GM23338 (cell line): Measurements from ENCODE around the gene ELMO2. TPM values are rescaled to one million over a fixed set of nuclear protein-coding genes. Genes with fewer than 3 reads are reported as not detected.

Experiments used
- ATAC-seq: fragments of 200-7000 bp; cut with Tn5 transposase; 3 replicates; pipeline ENCODE4 v1.9.1; 2020
- DNase-seq: peaks from one replicate; pipeline ENCODE4 v3.0.0-alpha.2; 2015; ENCODE audit warnings: low spot score
- H2AFZ ChIP-seq: fragments of 200-600 bp; sonication (generic); 2 replicates; pipeline ENCODE4 v1.8.0; 2016; ENCODE audit warnings: antibody characterized with exemption, mild to moderate bottlenecking, moderate library complexity
- H3F3A ChIP-seq: fragments of 200-600 bp; sonication (generic); replicated peaks from 2 replicates; pipeline ENCODE4 v1.8.0; 2017; ENCODE audit warnings: antibody characterized with exemption, mixed run types, low read depth
- H3K27ac ChIP-seq: fragments of 200-600 bp; sonication (generic); 2 replicates; pipeline ENCODE4 v1.6.1; 2016; ENCODE audit warnings: low read depth
- H3K27me3 ChIP-seq: fragments of 200-600 bp; sonication (generic); 2 replicates; pipeline ENCODE4 v1.8.0; 2016; ENCODE audit warnings: mild to moderate bottlenecking, mixed run types, moderate library complexity; ENCODE audit not compliant: insufficient read depth
- H3K36me3 ChIP-seq: fragments of 200-600 bp; sonication (generic); 2 replicates; pipeline ENCODE4 v1.8.0; 2016; ENCODE audit warnings: mild to moderate bottlenecking; ENCODE audit not compliant: insufficient read depth
- H3K4me1 ChIP-seq: fragments of 200-600 bp; sonication (generic); 2 replicates; pipeline ENCODE4 v1.8.0; 2016; ENCODE audit warnings: mild to moderate bottlenecking, moderate library complexity; ENCODE audit not compliant: insufficient read depth
- H3K4me2 ChIP-seq: fragments of 200-600 bp; sonication (generic); 2 replicates; pipeline ENCODE4 v1.7.1; 2017; ENCODE audit warnings: mixed run types
- H3K4me3 ChIP-seq: fragments of 200-600 bp; sonication (generic); 2 replicates; pipeline ENCODE4 v1.6.1; 2016; ENCODE audit warnings: mixed run types
- H3K79me2 ChIP-seq: fragments of 200-600 bp; sonication (generic); replicated peaks from 2 replicates; pipeline ENCODE4 v1.8.0; 2017; ENCODE audit warnings: mild to moderate bottlenecking; ENCODE audit not compliant: insufficient read depth
- H3K9me2 ChIP-seq: fragments of 200-600 bp; sonication (generic); 2 replicates; pipeline ENCODE4 v1.8.0; 2017; ENCODE audit not compliant: insufficient read depth
- H4K20me1 ChIP-seq: fragments of 200-600 bp; sonication (generic); replicated peaks from 2 replicates; pipeline ENCODE4 v1.8.0; 2017; ENCODE audit warnings: mild to moderate bottlenecking; ENCODE audit not compliant: insufficient read depth
- H3K27ac Mint-ChIP-seq: 2 replicates; pipeline ENCODE4 v1.8.0; 2020; ENCODE audit warnings: inconsistent platforms, mild to moderate bottlenecking, moderate library complexity, mixed read lengths
- H3K27me3 Mint-ChIP-seq: 3 replicates; pipeline ENCODE4 v1.8.0; 2022; ENCODE audit warnings: low read depth, mild to moderate bottlenecking, moderate library complexity, mixed read lengths, inconsistent platforms; ENCODE audit not compliant: insufficient read depth, poor library complexity
- H3K36me3 Mint-ChIP-seq: 3 replicates; pipeline ENCODE4 v1.8.0; 2021; ENCODE audit warnings: low read depth, mild to moderate bottlenecking, inconsistent platforms, moderate library complexity, mixed read lengths
- H3K4me1 Mint-ChIP-seq: 3 replicates; pipeline ENCODE4 v1.8.0; 2020; ENCODE audit warnings: mild to moderate bottlenecking, inconsistent platforms, mixed read lengths
- H3K4me3 Mint-ChIP-seq: 3 replicates; pipeline ENCODE4 v1.8.0; 2021; ENCODE audit warnings: moderate library complexity, mild to moderate bottlenecking, inconsistent platforms, mixed read lengths
- H3K9me3 Mint-ChIP-seq: 3 replicates; pipeline ENCODE4 v1.8.0; 2020; ENCODE audit warnings: moderate library complexity, mild to moderate bottlenecking, inconsistent platforms, mixed read lengths
- CREB1 ChIP-seq: fragments of 250-450 bp; sonication (Bioruptor Pico); IDR thresholded peaks from 2 replicates; pipeline ENCODE4 v1.5.0; 2020; ENCODE audit warnings: low read depth, mild to moderate bottlenecking, moderate library complexity
- EZH2 ChIP-seq: fragments of 200-600 bp; sonication (generic); IDR thresholded peaks from one replicate; pipeline ENCODE4 v1.8.0; 2017; ENCODE audit warnings: antibody characterized with exemption, mild to moderate bottlenecking, low read depth; ENCODE audit not compliant: unreplicated experiment
- JUNB ChIP-seq: IDR thresholded peaks from one replicate; pipeline ENCODE4 v1.6.1; 2016; ENCODE audit warnings: antibody characterized with exemption; ENCODE audit not compliant: unreplicated experiment
- NANOG ChIP-seq: IDR thresholded peaks from 2 replicates; pipeline ENCODE4 v1.6.1; 2016; ENCODE audit warnings: antibody characterized with exemption, borderline replicate concordance
- POLR2AphosphoS5 ChIP-seq: IDR thresholded peaks from 2 replicates; pipeline ENCODE4 v1.6.1; 2016; ENCODE audit warnings: antibody characterized with exemption, low read depth
- ZNF331 ChIP-seq: fragments of 250-450 bp; sonication (Bioruptor Pico); IDR thresholded peaks from 2 replicates; pipeline ENCODE4 v1.5.0; 2020; ENCODE audit warnings: low read depth, mild to moderate bottlenecking, moderate library complexity
- polyA plus RNA-seq: library from polyadenylated mRNA; unstranded; fragments of >200 nt; fragmentation: Nextera tagmentation; extraction: Ambion mirVana; gene quantifications from 2 replicates; pipeline ENCODE4 v1.2.1, GENCODE V29; 2016
- total RNA-seq: library from RNA; depleted of rRNA; stranded (reverse); fragments of >200 nt; shearing (Covaris generic); gene quantifications from 2 replicates; pipeline ENCODE4 v1.2.3, GENCODE V29; 2014
- TF ChIP-seq, protein P1 (sequence below): fragments of 250-450 bp; sonication (Bioruptor Pico); IDR thresholded peaks from 2 replicates; pipeline ENCODE4 v1.5.0; 2020; ENCODE audit warnings: mild to moderate bottlenecking, moderate library complexity
- TF ChIP-seq, protein P2 (sequence below): IDR thresholded peaks from 2 replicates; pipeline ENCODE4 v1.6.1; 2016; ENCODE audit warnings: antibody characterized with exemption
- TF ChIP-seq, protein P3 (sequence below): IDR thresholded peaks from one replicate; pipeline ENCODE4 v1.6.1; 2018; ENCODE audit warnings: antibody characterized with exemption; ENCODE audit not compliant: unreplicated experiment

The ELMO2 gene
- total and polyA plus RNA-seq, 2 experiments from 2014 or later = 15.1 to 44.1 TPM

DNA sequence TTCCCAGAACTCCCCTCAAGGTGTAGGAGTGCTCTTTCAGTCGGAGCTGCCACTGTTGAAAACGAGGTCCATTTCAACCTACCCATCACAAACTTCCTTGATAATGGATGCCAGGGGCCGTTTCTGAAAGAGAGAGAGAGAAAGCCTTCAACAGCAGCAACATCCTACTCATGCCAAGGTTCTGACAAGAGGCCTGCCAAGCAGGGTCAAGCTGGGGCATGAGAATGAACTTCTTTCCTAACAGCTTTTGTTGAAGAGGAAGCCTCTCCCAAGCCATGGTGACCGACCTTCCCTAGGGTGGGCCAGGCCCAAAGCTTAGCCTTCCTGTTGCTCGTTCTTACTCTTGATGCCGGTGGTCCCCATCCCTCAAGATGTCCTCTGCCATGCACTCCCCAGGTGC is 12.4 kb downstream of the ELMO2 start (continued):
- TF ChIP-seq, protein P1, sequence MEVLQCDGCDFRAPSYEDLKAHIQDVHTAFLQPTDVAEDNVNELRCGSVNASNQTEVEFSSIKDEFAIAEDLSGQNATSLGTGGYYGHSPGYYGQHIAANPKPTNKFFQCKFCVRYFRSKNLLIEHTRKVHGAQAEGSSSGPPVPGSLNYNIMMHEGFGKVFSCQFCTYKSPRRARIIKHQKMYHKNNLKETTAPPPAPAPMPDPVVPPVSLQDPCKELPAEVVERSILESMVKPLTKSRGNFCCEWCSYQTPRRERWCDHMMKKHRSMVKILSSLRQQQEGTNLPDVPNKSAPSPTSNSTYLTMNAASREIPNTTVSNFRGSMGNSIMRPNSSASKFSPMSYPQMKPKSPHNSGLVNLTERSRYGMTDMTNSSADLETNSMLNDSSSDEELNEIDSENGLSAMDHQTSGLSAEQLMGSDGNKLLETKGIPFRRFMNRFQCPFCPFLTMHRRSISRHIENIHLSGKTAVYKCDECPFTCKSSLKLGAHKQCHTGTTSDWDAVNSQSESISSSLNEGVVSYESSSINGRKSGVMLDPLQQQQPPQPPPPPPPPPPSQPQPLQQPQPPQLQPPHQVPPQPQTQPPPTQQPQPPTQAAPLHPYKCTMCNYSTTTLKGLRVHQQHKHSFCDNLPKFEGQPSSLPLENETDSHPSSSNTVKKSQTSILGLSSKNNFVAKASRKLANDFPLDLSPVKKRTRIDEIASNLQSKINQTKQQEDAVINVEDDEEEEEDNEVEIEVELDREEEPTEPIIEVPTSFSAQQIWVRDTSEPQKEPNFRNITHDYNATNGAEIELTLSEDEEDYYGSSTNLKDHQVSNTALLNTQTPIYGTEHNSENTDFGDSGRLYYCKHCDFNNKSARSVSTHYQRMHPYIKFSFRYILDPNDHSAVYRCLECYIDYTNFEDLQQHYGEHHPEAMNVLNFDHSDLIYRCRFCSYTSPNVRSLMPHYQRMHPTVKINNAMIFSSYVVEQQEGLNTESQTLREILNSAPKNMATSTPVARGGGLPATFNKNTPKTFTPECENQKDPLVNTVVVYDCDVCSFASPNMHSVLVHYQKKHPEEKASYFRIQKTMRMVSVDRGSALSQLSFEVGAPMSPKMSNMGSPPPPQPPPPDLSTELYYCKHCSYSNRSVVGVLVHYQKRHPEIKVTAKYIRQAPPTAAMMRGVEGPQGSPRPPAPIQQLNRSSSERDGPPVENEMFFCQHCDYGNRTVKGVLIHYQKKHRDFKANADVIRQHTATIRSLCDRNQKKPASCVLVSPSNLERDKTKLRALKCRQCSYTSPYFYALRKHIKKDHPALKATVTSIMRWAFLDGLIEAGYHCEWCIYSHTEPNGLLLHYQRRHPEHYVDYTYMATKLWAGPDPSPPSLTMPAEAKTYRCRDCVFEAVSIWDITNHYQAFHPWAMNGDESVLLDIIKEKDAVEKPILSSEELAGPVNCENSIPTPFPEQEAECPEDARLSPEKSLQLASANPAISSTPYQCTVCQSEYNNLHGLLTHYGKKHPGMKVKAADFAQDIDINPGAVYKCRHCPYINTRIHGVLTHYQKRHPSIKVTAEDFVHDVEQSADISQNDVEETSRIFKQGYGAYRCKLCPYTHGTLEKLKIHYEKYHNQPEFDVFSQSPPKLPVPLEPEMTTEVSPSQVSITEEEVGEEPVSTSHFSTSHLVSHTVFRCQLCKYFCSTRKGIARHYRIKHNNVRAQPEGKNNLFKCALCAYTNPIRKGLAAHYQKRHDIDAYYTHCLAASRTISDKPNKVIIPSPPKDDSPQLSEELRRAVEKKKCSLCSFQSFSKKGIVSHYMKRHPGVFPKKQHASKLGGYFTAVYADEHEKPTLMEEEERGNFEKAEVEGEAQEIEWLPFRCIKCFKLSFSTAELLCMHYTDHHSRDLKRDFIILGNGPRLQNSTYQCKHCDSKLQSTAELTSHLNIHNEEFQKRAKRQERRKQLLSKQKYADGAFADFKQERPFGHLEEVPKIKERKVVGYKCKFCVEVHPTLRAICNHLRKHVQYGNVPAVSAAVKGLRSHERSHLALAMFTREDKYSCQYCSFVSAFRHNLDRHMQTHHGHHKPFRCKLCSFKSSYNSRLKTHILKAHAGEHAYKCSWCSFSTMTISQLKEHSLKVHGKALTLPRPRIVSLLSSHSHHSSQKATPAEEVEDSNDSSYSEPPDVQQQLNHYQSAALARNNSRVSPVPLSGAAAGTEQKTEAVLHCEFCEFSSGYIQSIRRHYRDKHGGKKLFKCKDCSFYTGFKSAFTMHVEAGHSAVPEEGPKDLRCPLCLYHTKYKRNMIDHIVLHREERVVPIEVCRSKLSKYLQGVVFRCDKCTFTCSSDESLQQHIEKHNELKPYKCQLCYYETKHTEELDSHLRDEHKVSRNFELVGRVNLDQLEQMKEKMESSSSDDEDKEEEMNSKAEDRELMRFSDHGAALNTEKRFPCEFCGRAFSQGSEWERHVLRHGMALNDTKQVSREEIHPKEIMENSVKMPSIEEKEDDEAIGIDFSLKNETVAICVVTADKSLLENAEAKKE (CRISPR knock-in tag) = no peak
- TF ChIP-seq JUNB = no peak
- TF ChIP-seq, protein P2, sequence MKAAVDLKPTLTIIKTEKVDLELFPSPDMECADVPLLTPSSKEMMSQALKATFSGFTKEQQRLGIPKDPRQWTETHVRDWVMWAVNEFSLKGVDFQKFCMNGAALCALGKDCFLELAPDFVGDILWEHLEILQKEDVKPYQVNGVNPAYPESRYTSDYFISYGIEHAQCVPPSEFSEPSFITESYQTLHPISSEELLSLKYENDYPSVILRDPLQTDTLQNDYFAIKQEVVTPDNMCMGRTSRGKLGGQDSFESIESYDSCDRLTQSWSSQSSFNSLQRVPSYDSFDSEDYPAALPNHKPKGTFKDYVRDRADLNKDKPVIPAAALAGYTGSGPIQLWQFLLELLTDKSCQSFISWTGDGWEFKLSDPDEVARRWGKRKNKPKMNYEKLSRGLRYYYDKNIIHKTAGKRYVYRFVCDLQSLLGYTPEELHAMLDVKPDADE = no peak

DNA sequence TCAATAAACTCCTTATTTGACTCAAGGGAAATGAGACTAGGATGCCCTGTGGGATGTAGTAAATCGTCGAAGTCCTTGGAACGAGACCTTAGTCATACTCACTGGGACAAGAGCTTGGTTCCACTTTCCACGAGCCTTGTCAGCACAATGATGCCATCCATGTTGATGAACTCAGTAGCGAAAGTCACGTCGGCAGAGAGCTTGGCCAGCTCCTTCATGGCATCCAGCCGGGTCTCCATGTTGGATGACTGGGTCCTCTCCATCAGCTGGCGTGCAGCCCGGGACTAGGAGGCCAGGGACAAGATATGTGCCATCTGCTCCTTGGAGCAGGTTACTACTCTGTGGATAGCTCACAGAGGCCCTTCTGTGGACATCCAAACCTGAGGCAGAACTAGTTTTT is 17.5 kb downstream of the ELMO2 start:
- Histone ChIP-seq H3K79me2 (no peaks in the 10 kb centered on the region), H3K4me2 (no peak overlapping the region), H4K20me1 (0 out of 2 replicates have a peak, but pooled peaks cover 4% of the 10 kb centered on the region), H3K36me3 (peaks cover 7% of the 10 kb centered on the region), H3K9me2 (no peaks in the 10 kb centered on the region), H3K4me3 (no peak overlapping the region), H3F3A (no peaks in the 10 kb centered on the region), H3K27me3 (no peaks in the 10 kb centered on the region), H2AFZ (no peak overlapping the region), H3K27ac (no peak overlapping the region), H3K4me1 (no peaks in the 10 kb centered on the region)
- no peak overlapping the region for H3K27ac Mint-ChIP-seq
- H3K9me3 Mint-ChIP-seq = no peaks in the 10 kb centered on the region
- ATAC-seq = no peak
- no peaks in the 10 kb centered on the region for H3K4me1 Mint-ChIP-seq
- H3K27me3 Mint-ChIP-seq = no peaks in the 10 kb centered on the region
- H3K36me3 Mint-ChIP-seq = peaks cover 53% of the 10 kb centered on the region
- TF ChIP-seq NANOG = no peak
- TF ChIP-seq POLR2AphosphoS5 = no peak
- TF ChIP-seq EZH2 = no peak
- no peak for TF ChIP-seq CREB1
- TF ChIP-seq ZNF331 = no peak
- TF ChIP-seq, protein P3, sequence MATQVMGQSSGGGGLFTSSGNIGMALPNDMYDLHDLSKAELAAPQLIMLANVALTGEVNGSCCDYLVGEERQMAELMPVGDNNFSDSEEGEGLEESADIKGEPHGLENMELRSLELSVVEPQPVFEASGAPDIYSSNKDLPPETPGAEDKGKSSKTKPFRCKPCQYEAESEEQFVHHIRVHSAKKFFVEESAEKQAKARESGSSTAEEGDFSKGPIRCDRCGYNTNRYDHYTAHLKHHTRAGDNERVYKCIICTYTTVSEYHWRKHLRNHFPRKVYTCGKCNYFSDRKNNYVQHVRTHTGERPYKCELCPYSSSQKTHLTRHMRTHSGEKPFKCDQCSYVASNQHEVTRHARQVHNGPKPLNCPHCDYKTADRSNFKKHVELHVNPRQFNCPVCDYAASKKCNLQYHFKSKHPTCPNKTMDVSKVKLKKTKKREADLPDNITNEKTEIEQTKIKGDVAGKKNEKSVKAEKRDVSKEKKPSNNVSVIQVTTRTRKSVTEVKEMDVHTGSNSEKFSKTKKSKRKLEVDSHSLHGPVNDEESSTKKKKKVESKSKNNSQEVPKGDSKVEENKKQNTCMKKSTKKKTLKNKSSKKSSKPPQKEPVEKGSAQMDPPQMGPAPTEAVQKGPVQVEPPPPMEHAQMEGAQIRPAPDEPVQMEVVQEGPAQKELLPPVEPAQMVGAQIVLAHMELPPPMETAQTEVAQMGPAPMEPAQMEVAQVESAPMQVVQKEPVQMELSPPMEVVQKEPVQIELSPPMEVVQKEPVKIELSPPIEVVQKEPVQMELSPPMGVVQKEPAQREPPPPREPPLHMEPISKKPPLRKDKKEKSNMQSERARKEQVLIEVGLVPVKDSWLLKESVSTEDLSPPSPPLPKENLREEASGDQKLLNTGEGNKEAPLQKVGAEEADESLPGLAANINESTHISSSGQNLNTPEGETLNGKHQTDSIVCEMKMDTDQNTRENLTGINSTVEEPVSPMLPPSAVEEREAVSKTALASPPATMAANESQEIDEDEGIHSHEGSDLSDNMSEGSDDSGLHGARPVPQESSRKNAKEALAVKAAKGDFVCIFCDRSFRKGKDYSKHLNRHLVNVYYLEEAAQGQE = no peak
- no peak overlapping the region for H3K4me3 Mint-ChIP-seq
- DNase-seq = no peak
